Measurements from ENCODE around the gene KCP.

Gene KCP

GRCh38 chr7:128932862-128933179, 22.3 kb upstream of the KCP start:
- H3K4me1 Mint-ChIP-seq (ENCODE audit: low read depth) = peaks cover 14% of the 10 kb centered on the region

GRCh38 chr7:128931965-128932861, 21.7 kb upstream of the KCP start:
- no peak overlapping the region for H3K27ac Mint-ChIP-seq
- peaks cover 5% of the 10 kb centered on the region for H3K36me3 Mint-ChIP-seq (ENCODE audit: low read depth)
- peaks cover 26% of the 10 kb centered on the region for H3K27me3 Mint-ChIP-seq (ENCODE audit: low read depth)
- H3K9me3 Mint-ChIP-seq = no peaks in the 10 kb centered on the region
- H3K4me1 Mint-ChIP-seq (ENCODE audit: low read depth) = peaks cover 14% of the 10 kb centered on the region
- no peak overlapping the region for H3K4me3 Mint-ChIP-seq

More at GRCh38 chr7:128932862-128933179, 22.3 kb upstream of the KCP start:
- Mint-ChIP-seq H3K27ac (no peak overlapping the region), H3K4me3 (no peak overlapping the region), H3K36me3 (ENCODE audit: low read depth) (peaks cover 5% of the 10 kb centered on the region), H3K27me3 (ENCODE audit: low read depth) (peaks cover 27% of the 10 kb centered on the region), H3K9me3 (no peaks in the 10 kb centered on the region)

- peaks cover 10% of the 10 kb centered on the region for H3K4me1 Mint-ChIP-seq (ENCODE audit: low read depth)
- no peak overlapping the region for H3K27ac Mint-ChIP-seq
- H3K4me3 Mint-ChIP-seq = no peak overlapping the region
- no peaks in the 10 kb centered on the region for H3K9me3 Mint-ChIP-seq
- peaks cover 2% of the 10 kb centered on the region for H3K36me3 Mint-ChIP-seq (ENCODE audit: low read depth)
- H3K27me3 Mint-ChIP-seq (ENCODE audit: low read depth) = peaks cover 19% of the 10 kb centered on the region
These were observed 20.8 kb upstream of the KCP start for GRCh38 chr7:128931190-128931798.

- no peak overlapping the region for H3K27ac Mint-ChIP-seq
- H3K4me3 Mint-ChIP-seq = no peak overlapping the region
- H3K27me3 Mint-ChIP-seq (ENCODE audit: low read depth) = peaks cover 22% of the 10 kb centered on the region
- H3K9me3 Mint-ChIP-seq = no peaks in the 10 kb centered on the region
- peaks cover 2% of the 10 kb centered on the region for H3K36me3 Mint-ChIP-seq (ENCODE audit: low read depth)
- peaks cover 10% of the 10 kb centered on the region for H3K4me1 Mint-ChIP-seq (ENCODE audit: low read depth)
These were observed 18.6 kb upstream of the KCP start for GRCh38 chr7:128928882-128929788.

GRCh38 chr7:128928159-128928813, 17.8 kb upstream of the KCP start:
- Mint-ChIP-seq H3K27me3 (ENCODE audit: low read depth) (peaks cover 25% of the 10 kb centered on the region), H3K27ac (no peak overlapping the region), H3K9me3 (no peaks in the 10 kb centered on the region), H3K4me3 (no peak overlapping the region), H3K4me1 (ENCODE audit: low read depth) (peaks cover 7% of the 10 kb centered on the region), H3K36me3 (ENCODE audit: low read depth) (peaks cover under 1% of the 10 kb centered on the region)

- Mint-ChIP-seq H3K27ac (no peak overlapping the region), H3K4me1 (ENCODE audit: low read depth) (no peaks in the 10 kb centered on the region), H3K36me3 (ENCODE audit: low read depth) (no peaks in the 10 kb centered on the region), H3K4me3 (no peak overlapping the region), H3K27me3 (ENCODE audit: low read depth) (peaks cover 39% of the 10 kb centered on the region), H3K9me3 (no peaks in the 10 kb centered on the region)
These were observed 14.4 kb upstream of the KCP start for GRCh38 chr7:128924707-128925588.

- peaks cover 54% of the 10 kb centered on the region for H3K27me3 Mint-ChIP-seq (ENCODE audit: low read depth)
These were observed 12.9 kb upstream of the KCP start for GRCh38 chr7:128923411-128923800.

GRCh38 chr7:128922496-128923410, 12.2 kb upstream of the KCP start:
- H3K27ac Mint-ChIP-seq = no peak overlapping the region
- peaks cover 57% of the 10 kb centered on the region for H3K27me3 Mint-ChIP-seq (ENCODE audit: low read depth)
- no peaks in the 10 kb centered on the region for H3K9me3 Mint-ChIP-seq
- no peak overlapping the region for H3K4me3 Mint-ChIP-seq
- H3K4me1 Mint-ChIP-seq (ENCODE audit: low read depth) = no peaks in the 10 kb centered on the region
- H3K36me3 Mint-ChIP-seq (ENCODE audit: low read depth) = no peaks in the 10 kb centered on the region

More at GRCh38 chr7:128923411-128923800, 12.9 kb upstream of the KCP start:
- no peak overlapping the region for H3K27ac Mint-ChIP-seq
- H3K36me3 Mint-ChIP-seq (ENCODE audit: low read depth) = no peaks in the 10 kb centered on the region
- H3K9me3 Mint-ChIP-seq = no peaks in the 10 kb centered on the region
- H3K4me1 Mint-ChIP-seq (ENCODE audit: low read depth) = no peaks in the 10 kb centered on the region
- no peak overlapping the region for H3K4me3 Mint-ChIP-seq

- H3K36me3 Mint-ChIP-seq (ENCODE audit: low read depth) = no peaks in the 10 kb centered on the region
- H3K27me3 Mint-ChIP-seq (ENCODE audit: low read depth) = peaks cover 59% of the 10 kb centered on the region
- no peak overlapping the region for H3K4me3 Mint-ChIP-seq
- no peaks in the 10 kb centered on the region for H3K9me3 Mint-ChIP-seq
- H3K27ac Mint-ChIP-seq = no peak overlapping the region
- no peaks in the 10 kb centered on the region for H3K4me1 Mint-ChIP-seq (ENCODE audit: low read depth)
These were observed 11.4 kb upstream of the KCP start for GRCh38 chr7:128921866-128922440.

GRCh38 chr7:128920913-128921582, 10.5 kb upstream of the KCP start:
- Mint-ChIP-seq H3K4me1 (ENCODE audit: low read depth) (no peaks in the 10 kb centered on the region), H3K9me3 (no peaks in the 10 kb centered on the region), H3K36me3 (ENCODE audit: low read depth) (no peaks in the 10 kb centered on the region), H3K4me3 (no peak overlapping the region), H3K27me3 (ENCODE audit: low read depth) (peaks cover 62% of the 10 kb centered on the region), H3K27ac (no peak overlapping the region)

GRCh38 chr7:128919881-128920799, 9.6 kb upstream of the KCP start:
- H3K27me3 Mint-ChIP-seq (ENCODE audit: low read depth) = peaks cover 66% of the 10 kb centered on the region

More at GRCh38 chr7:128919881-128920799, 9.6 kb upstream of the KCP start:
- no peak overlapping the region for H3K27ac Mint-ChIP-seq
- H3K9me3 Mint-ChIP-seq = no peaks in the 10 kb centered on the region
- no peaks in the 10 kb centered on the region for H3K36me3 Mint-ChIP-seq (ENCODE audit: low read depth)
- peaks cover 2% of the 10 kb centered on the region for H3K4me1 Mint-ChIP-seq (ENCODE audit: low read depth)
- no peak overlapping the region for H3K4me3 Mint-ChIP-seq
